ENCODE results near the gene EXOSC7.

Gene EXOSC7

GRCh38 chr3:45055032-45055410, 79.0 kb downstream of the EXOSC7 start:
- no peak for DNase-seq (ENCODE audit: low read depth)

- DNase-seq (ENCODE audit: low read depth) = no peak
Measured at GRCh38 chr3:45055411-45056143, 79.5 kb downstream of the EXOSC7 start.

- DNase-seq (ENCODE audit: low read depth) = no peak
Measured at GRCh38 chr3:45056608-45057301, 80.7 kb downstream of the EXOSC7 start.

- DNase-seq (ENCODE audit: low read depth) = no peak
Measured at GRCh38 chr3:45057557-45057956, 81.5 kb downstream of the EXOSC7 start.

GRCh38 chr3:45059132-45059531, 83.1 kb downstream of the EXOSC7 start:
- no peak for DNase-seq (ENCODE audit: low read depth)

GRCh38 chr3:45060165-45060892, 84.3 kb downstream of the EXOSC7 start:
- DNase-seq (ENCODE audit: low read depth) = no peak
